Sigmoid colon (tissue), 7 donors: ENCODE results near the gene VPS37B. TPM values are rescaled to one million over a fixed set of nuclear protein-coding genes. Genes with fewer than 3 reads are reported as not detected.

ENCODE experiments used
- DNase-seq: peaks from one replicate; pipeline ENCODE4 v3.0.0-alpha.2; 2019
- H3K27ac ChIP-seq, 4 donors: fragments of 200-600 bp; sonication (generic); one replicate each; pipeline ENCODE4 v1.5.1; 2016 to 2019; ENCODE audit warnings: mild to moderate bottlenecking in 1 of 4
- H3K27me3 ChIP-seq, 3 donors: fragments of 200-600 bp; sonication (generic); one replicate each; pipeline ENCODE4 v1.5.1; 2019; ENCODE audit warnings: mild to moderate bottlenecking in 1 of 3
- H3K36me3 ChIP-seq, 4 donors: fragments of 200-600 bp; sonication (generic); one replicate each; pipeline ENCODE4 v1.5.1; 2016 to 2019
- H3K4me1 ChIP-seq, 4 donors: fragments of 200-600 bp; sonication (generic); one replicate each; pipeline ENCODE4 v1.5.1; 2017 to 2019
- H3K4me3 ChIP-seq, 4 donors: fragments of 200-600 bp; sonication (generic); one replicate each; pipeline ENCODE4 v1.5.1; 2017 to 2019; ENCODE audit warnings: mild to moderate bottlenecking in 2 of 4, moderate library complexity in 1 of 4
- H3K9me3 ChIP-seq, 4 donors: fragments of 200-600 bp in 3 of 4; sonication (generic) in 3 of 4; one replicate each; pipeline versions ENCODE4 v1.5.1 to v1.6.1; 2013 to 2019
- CTCF ChIP-seq, 4 experiments: fragments of 450-650 bp in 3 of 4; fragments of 200-600 bp in 1 of 4; IDR thresholded peaks; one replicate each; pipeline ENCODE4 v1.5.1; 2016 to 2019; ENCODE audit warnings: antibody characterized with exemption in 4 of 4, mild to moderate bottlenecking in 3 of 4, moderate library complexity in 2 of 4
- EP300 ChIP-seq, 4 donors: sonication (generic); formaldehyde crosslinking; IDR thresholded peaks; one replicate each; pipeline ENCODE4 v1.6.1; 2017; ENCODE audit warnings: antibody characterized with exemption in 4 of 4
- POLR2A ChIP-seq, 2 donors: fragments of 450-650 bp; IDR thresholded peaks; one replicate each; pipeline ENCODE4 v1.6.1; 2016; ENCODE audit warnings: antibody characterized with exemption in 2 of 2, mild to moderate bottlenecking in 2 of 2, moderate library complexity in 2 of 2
- POLR2AphosphoS5 ChIP-seq, 4 donors: sonication (generic); formaldehyde crosslinking; IDR thresholded peaks; one replicate each; pipeline ENCODE4 v1.6.1; 2017; ENCODE audit warnings: antibody characterized with exemption in 4 of 4
- WGBS, 2 donors: extraction: QIAGEN DNeasy Blood & Tissue Kit; methylation state at CpG; one replicate each; pipeline ENCODE4 v1.1.7; 2013; 5-methylcytosine and 5-hydroxymethylcytosine counted together
- intact Hi-C: fragments of 100-400 bp; cut with DNase I; formaldehyde crosslinking; loops from one replicate; pipeline ENCODE4 v1.15.1; 2023
- polyA plus RNA-seq, 3 donors: library from polyadenylated mRNA; stranded (reverse); fragments of 200-250 nt; gene quantifications; one replicate each; pipeline ENCODE4 v1.2.3, GENCODE V29; 2013
- total RNA-seq, 4 donors: library from RNA; depleted of rRNA; stranded (reverse); fragments of >200 nt; gene quantifications; one replicate each; pipeline ENCODE4 v1.1.0, GENCODE V29; 2016
- donor health status: healthy with polysubstance abuse.
- donor health status: Bipolar disorder and iron deficiency.
- donor health status: healthy.

Gene VPS37B
- total and polyA plus RNA-seq, 7 donors = 8.6 to 64.7 (median 17.2) TPM

- no peak for TF ChIP-seq EP300 (IDR thresholded peaks at IDR 0.05)
- TF ChIP-seq POLR2AphosphoS5 (IDR thresholded peaks at IDR 0.05) = no peak
- no peak for TF ChIP-seq POLR2A (IDR thresholded peaks at IDR 0.05)
- no peak for TF ChIP-seq CTCF (IDR thresholded peaks at IDR 0.05)
- peak; percentile 59 for DNase-seq
- Histone ChIP-seq H3K36me3 (no peaks in the 10 kb centered on the region), H3K27me3 (no peaks in the 10 kb centered on the region), H3K4me1 (no peaks in the 10 kb centered on the region), H3K9me3 (no peaks in the 10 kb centered on the region), H3K4me3 (peak overlapping the region in 3 of 4 donors; percentile 17 to 37 (median 33)), H3K27ac (no peak overlapping the region)
- WGBS, 2 donors = 7 to 38% methylated on average over 22 of the region's 22 CpGs
- intact Hi-C loops = no loop called here
Observed at GRCh38 chr12:122825773-122826724, 69.9 kb downstream of the VPS37B start.

GRCh38 chr12:122823429-122823828 lies 72.5 kb downstream of the VPS37B start:
- Histone ChIP-seq H3K27me3 (no peaks in the 10 kb centered on the region), H3K36me3 (no peaks in the 10 kb centered on the region), H3K4me3 (no peak overlapping the region), H3K27ac (no peak overlapping the region), H3K9me3 (no peaks in the 10 kb centered on the region), H3K4me1 (no peaks in the 10 kb centered on the region)
- intact Hi-C loops = no loop called here
- DNase-seq = peak; percentile 17
- TF ChIP-seq POLR2AphosphoS5 (IDR thresholded peaks at IDR 0.05) = no peak
- 48 to 79% methylated on average over 11 of the region's 11 CpGs for WGBS, 2 donors

DNA sequence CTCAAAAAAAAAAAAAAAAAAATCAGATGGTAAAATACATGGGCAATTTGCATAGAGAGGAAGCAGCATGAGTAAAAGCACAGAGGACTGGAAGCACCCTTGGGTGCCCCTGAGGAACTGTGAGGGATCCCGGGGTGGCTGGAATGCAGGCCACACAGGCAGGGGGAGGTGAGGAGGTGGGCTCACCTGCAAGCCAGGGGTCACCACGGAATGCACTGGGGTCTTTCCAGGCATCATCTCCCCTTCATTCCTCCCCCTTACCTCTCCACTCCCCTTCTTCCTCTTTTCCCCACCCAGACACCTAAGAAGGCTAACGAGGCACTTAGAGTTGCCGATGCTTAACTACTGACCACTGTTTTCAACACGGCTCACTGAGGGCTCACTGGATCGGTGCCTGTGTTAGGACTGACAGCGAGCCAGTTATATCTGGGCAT lies 75.1 kb downstream of the VPS37B start:
- DNase-seq = no peak
- Histone ChIP-seq H3K9me3 (no peaks in the 10 kb centered on the region), H3K27me3 (no peaks in the 10 kb centered on the region), H3K4me3 (no peak overlapping the region), H3K36me3 (no peaks in the 10 kb centered on the region), H3K4me1 (no peaks in the 10 kb centered on the region), H3K27ac (no peak overlapping the region)
- intact Hi-C loops = no loop called here
- TF ChIP-seq CTCF (IDR thresholded peaks at IDR 0.05) = no peak
- no peak for TF ChIP-seq EP300 (IDR thresholded peaks at IDR 0.05)
- no peak for TF ChIP-seq POLR2AphosphoS5 (IDR thresholded peaks at IDR 0.05)
- no peak for TF ChIP-seq POLR2A (IDR thresholded peaks at IDR 0.05)
- 58 to 73% methylated on average over 7 of the region's 7 CpGs for WGBS, 2 donors

GRCh38 chr12:122820138-122820537 lies 75.8 kb downstream of the VPS37B start:
- WGBS, 2 donors = 82% methylated on average over 8 of the region's 8 CpGs
- Histone ChIP-seq H3K4me1 (no peaks in the 10 kb centered on the region), H3K27me3 (no peaks in the 10 kb centered on the region), H3K9me3 (no peaks in the 10 kb centered on the region), H3K27ac (no peak overlapping the region), H3K36me3 (no peaks in the 10 kb centered on the region), H3K4me3 (no peak overlapping the region)
- intact Hi-C loops = no loop called here
- TF ChIP-seq EP300 (IDR thresholded peaks at IDR 0.05) (no peak), CTCF (IDR thresholded peaks at IDR 0.05) (no peak), POLR2AphosphoS5 (IDR thresholded peaks at IDR 0.05) (no peak), POLR2A (IDR thresholded peaks at IDR 0.05) (no peak)
- DNase-seq = no peak

GRCh38 chr12:122819209-122819785 lies 76.6 kb downstream of the VPS37B start:
- 42 to 59% methylated on average over 10 of the region's 10 CpGs for WGBS, 2 donors
- intact Hi-C loops = no loop called here
- Histone ChIP-seq H3K9me3 (no peaks in the 10 kb centered on the region), H3K36me3 (no peaks in the 10 kb centered on the region), H3K27ac (no peak overlapping the region), H3K4me3 (no peak overlapping the region), H3K4me1 (no peaks in the 10 kb centered on the region), H3K27me3 (no peaks in the 10 kb centered on the region)
- DNase-seq = no peak
- no peak for TF ChIP-seq POLR2A (IDR thresholded peaks at IDR 0.05)
- TF ChIP-seq EP300 (IDR thresholded peaks at IDR 0.05) = no peak
- TF ChIP-seq CTCF (IDR thresholded peaks at IDR 0.05) = no peak
- no peak for TF ChIP-seq POLR2AphosphoS5 (IDR thresholded peaks at IDR 0.05)
